Natural killer cell treated with Interleukin-12 subunit alpha and Interleukin-12 subunit beta and Interleukin-15 and Interleukin-18, amount 100 ng/mL, for 72 hours (primary cell): Measurements from ENCODE around the gene NCOR2. TPM values are rescaled to one million over a fixed set of nuclear protein-coding genes. Genes with fewer than 3 reads are reported as not detected.
A peak's percentile ranks its signal among the peaks of the same experiment; 100 is the strongest.

Experiments used
- ATAC-seq, 2 donors: fragments of 150-1000 bp; cut with Tn5 transposase in 1 of 2; sonication (Bioruptor Pico), chemical (Tn5 transposase) in 1 of 2; 2 replicates each; pipeline ENCODE4 v1.10.0; 2021
- DNase-seq: peaks from one replicate; pipeline ENCODE4 v3.0.0; 2022; ENCODE audit warnings: low spot score
- H3K27ac Mint-ChIP-seq, 2 donors: 1 replicate in 1 of 2; 2 replicates in 1 of 2; pipeline ENCODE4 v1.8.0; 2022; ENCODE audit warnings: mixed read lengths in 2 of 2, mild to moderate bottlenecking in 1 of 2, moderate library complexity in 1 of 2
- H3K27me3 Mint-ChIP-seq, 2 donors: 1 replicate in 1 of 2; 2 replicates in 1 of 2; pipeline ENCODE4 v1.8.0; 2022; ENCODE audit warnings: mixed read lengths in 2 of 2
- H3K36me3 Mint-ChIP-seq: one replicate; pipeline ENCODE4 v1.8.0; 2022; ENCODE audit warnings: mixed read lengths
- H3K4me1 Mint-ChIP-seq, 2 donors: 1 replicate in 1 of 2; 2 replicates in 1 of 2; pipeline ENCODE4 v1.8.0; 2022; ENCODE audit warnings: low read depth in 2 of 2, mixed read lengths in 2 of 2, mild to moderate bottlenecking in 1 of 2
- H3K4me3 Mint-ChIP-seq: one replicate; pipeline ENCODE4 v1.8.0; 2022; ENCODE audit warnings: mixed read lengths
- H3K9me3 Mint-ChIP-seq: 2 replicates; pipeline ENCODE4 v1.8.0; 2022; ENCODE audit warnings: mixed read lengths
- total RNA-seq, 2 donors: library from RNA; stranded (reverse); gene quantifications; one replicate each; pipeline ENCODE4 v1.2.3, GENCODE V29; 2022

The NCOR2 gene
- total RNA-seq, 2 donors from 2014 or later, result 80.8 to 133 TPM

- Mint-ChIP-seq H3K4me1 (peaks cover 24 to 26% of the 10 kb centered on the region in 2 donors), H3K27me3 (no peaks in the 10 kb centered on the region), H3K9me3 (no peaks in the 10 kb centered on the region), H3K27ac (peak overlapping the region; percentile 22 to 76), H3K36me3 (no peaks in the 10 kb centered on the region), H3K4me3 (peak overlapping the region; percentile 54)
- ATAC-seq (no peak), DNase-seq (no peak)
Measured at GRCh38 chr12:124544983-124545382, 22.4 kb downstream of the NCOR2 start.

GRCh38 chr12:124544311-124544970 lies 23.0 kb downstream of the NCOR2 start:
- no peaks in the 10 kb centered on the region for H3K36me3 Mint-ChIP-seq
- DNase-seq (no peak), ATAC-seq (no peak)
- no peaks in the 10 kb centered on the region for H3K9me3 Mint-ChIP-seq
- H3K4me3 Mint-ChIP-seq, result peak overlapping the region; percentile 54
- H3K27me3 Mint-ChIP-seq, result no peaks in the 10 kb centered on the region
- peak overlapping the region in 1 of 2 donors; percentile 76 for H3K27ac Mint-ChIP-seq
- H3K4me1 Mint-ChIP-seq, result peaks cover 29% of the 10 kb centered on the region in 2 donors

DNA sequence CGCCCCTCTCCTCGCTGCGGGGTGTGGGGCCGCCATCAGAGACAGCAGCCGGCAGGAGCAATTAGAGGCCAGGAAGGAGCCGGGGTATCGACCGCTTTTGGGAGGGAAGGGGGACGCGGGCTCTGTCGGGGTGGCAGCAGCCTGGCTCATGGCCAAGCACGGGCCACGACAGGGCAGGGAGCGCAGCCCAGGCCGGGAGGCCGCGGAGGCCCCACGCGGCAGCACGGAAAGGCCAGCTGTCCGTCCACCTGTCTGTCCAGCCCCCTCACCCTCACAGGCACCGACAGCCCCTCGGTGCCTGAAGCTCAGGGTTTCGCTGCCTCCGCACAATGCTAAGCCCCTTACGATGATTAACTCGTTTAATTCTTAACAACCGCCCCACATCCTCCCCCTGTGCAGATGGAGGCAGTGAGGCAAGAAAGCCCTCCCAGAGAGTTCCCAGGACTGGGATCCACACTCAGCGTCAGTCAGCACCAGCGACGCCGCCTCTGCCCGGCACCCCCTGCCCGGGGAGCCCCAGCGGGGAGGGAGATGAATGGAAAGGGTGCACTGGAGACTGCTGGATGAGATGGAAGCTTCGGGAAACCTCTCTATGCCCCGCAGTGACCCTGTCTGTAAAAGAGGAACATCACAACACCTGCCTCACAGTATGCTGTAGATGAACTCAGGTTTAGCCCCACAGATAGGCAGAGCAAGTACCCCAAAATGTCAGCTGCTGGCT lies 23.7 kb downstream of the NCOR2 start:
- Mint-ChIP-seq H3K4me1 (peaks cover 30% of the 10 kb centered on the region in 2 donors), H3K27me3 (no peaks in the 10 kb centered on the region), H3K36me3 (no peaks in the 10 kb centered on the region), H3K9me3 (no peaks in the 10 kb centered on the region), H3K4me3 (no peak overlapping the region), H3K27ac (no peak overlapping the region)
- ATAC-seq (no peak), DNase-seq (no peak)

DNA sequence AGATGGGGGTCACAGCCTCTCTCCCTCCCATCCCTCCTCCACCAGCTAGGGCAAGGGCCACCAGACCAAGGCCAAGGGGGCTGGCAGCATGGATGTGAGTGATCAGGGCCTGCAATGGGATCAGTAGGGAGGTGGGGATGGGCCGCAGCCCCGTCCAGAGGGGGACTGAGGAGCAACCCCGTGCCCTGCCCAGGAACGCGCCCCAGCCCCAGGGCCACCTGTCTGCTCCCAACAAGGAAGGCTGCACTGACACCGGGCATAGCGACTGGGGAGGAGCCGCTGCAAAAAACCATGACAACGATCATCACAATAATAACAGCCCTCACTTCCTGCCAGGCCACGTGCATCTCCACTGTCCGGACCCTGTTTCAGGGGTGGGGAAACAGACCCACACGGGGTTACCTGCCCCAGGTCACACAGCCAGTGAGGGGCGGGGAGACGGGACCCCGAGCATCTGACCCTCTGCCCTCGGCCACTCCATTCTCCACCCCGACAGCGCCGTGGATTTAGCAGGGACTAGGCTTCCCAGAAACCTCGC lies 24.3 kb downstream of the NCOR2 start:
- H3K27me3 Mint-ChIP-seq, result no peaks in the 10 kb centered on the region
- DNase-seq (no peak), ATAC-seq (no peak)
- H3K36me3 Mint-ChIP-seq, result no peaks in the 10 kb centered on the region
- no peaks in the 10 kb centered on the region for H3K9me3 Mint-ChIP-seq
- no peak overlapping the region for H3K27ac Mint-ChIP-seq
- H3K4me1 Mint-ChIP-seq, result peaks cover 33% of the 10 kb centered on the region in 2 donors
- no peak overlapping the region for H3K4me3 Mint-ChIP-seq

DNA sequence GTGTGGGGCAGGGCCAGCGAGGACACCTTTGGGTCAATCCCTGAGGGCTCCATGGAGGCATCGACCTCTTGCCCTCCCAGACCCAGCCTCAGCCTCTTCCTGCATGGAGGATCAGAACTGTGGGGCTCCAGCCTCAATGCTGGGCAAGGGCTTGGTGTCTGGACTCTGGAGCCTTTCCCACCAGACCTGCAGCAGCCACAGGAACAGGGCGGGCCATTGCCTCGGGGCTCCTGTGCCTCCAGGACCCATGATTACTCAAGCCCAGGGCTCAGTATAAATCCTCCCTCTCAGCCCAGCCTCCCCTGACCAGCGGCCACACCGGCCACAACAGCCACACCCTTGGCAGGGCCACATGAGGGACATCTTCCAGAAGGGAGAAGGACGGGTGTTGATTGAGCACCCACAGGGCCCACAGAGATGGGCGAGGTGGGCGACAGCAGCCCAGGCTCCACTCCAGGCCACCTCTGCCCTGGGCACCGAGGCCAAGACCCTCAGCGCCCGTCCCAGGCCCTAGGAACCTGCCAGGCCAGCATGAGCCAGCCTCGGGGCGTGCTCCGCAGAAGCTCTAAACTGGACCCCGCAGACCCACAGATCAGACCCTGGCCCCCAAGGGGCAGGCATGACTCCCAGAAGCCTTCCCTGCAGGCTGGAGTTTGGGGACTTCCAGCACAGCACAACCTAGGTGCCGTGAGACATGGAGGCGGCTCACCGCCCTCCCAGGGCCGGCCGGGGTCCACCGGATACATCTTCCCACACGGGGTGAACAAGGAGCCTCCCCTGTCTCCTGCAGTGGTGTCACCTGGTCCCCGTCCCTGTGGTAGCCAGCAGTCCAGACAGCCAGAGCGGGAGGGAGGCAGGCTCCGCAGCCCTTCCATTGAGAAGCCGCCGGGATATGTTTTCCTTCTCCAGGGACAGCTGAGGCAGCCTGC lies 25.1 kb downstream of the NCOR2 start:
- Mint-ChIP-seq H3K36me3 (no peaks in the 10 kb centered on the region), H3K27ac (no peak overlapping the region), H3K27me3 (no peaks in the 10 kb centered on the region), H3K9me3 (no peaks in the 10 kb centered on the region), H3K4me3 (no peak overlapping the region), H3K4me1 (peaks cover 33 to 36% of the 10 kb centered on the region in 2 donors)
- DNase-seq, result no peak
- no peak for ATAC-seq

GRCh38 chr12:124541322-124541721 lies 26.1 kb downstream of the NCOR2 start:
- Mint-ChIP-seq H3K27me3 (no peaks in the 10 kb centered on the region), H3K4me1 (peaks cover 28 to 37% of the 10 kb centered on the region in 2 donors), H3K4me3 (no peak overlapping the region), H3K27ac (no peak overlapping the region), H3K36me3 (no peaks in the 10 kb centered on the region), H3K9me3 (no peaks in the 10 kb centered on the region)
- DNase-seq, result no peak
- ATAC-seq, result no peak

DNA sequence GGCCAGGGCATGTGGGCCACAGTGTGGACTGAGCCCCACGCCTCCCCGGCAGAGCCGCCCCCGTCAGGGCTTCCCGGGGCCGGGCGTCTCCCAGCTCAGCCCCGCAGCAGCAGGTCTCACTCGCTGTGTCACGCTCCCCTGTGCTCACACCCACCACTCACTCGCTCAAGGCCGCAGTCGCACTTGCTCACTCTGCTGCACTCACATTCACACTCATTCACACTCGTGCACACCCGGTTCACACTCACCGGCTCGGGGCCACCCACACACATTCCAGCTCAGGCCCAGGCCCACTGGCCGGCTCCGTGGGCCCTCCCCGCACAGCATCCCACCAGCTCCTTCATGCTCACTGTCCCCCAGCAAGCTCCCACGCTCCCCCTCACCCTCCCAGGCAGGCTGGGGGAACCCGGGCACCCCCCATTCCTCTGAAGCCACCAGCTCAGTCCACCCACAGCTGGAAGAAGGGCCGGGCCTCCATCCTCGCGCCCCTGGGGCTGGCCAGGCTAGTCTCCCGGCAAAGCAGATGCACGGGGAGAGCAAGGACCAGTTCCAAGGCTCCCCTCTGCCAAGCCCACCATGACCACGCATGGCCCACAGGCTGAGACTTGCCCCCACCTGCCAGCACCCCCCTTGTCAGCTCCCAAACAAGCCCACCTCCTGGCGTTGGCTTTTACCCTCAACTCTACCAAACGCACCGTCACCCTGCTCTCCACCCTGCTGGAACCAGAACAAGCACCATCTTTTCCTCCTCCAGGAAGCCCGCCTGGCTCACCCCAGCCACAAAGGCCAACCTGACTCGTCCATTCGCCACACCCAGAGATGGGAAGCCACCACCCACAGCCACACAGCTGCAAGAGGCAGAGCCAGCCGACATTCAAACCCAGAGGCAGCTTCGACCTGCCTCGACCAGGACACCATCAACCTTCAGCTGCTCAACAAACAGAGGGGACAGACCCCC lies 28.0 kb downstream of the NCOR2 start:
- Mint-ChIP-seq H3K9me3 (no peaks in the 10 kb centered on the region), H3K4me3 (no peak overlapping the region), H3K4me1 (peaks cover 15 to 33% of the 10 kb centered on the region in 2 donors), H3K27me3 (no peaks in the 10 kb centered on the region), H3K36me3 (no peaks in the 10 kb centered on the region), H3K27ac (peak overlapping the region in 1 of 2 donors; percentile 72)
- DNase-seq (no peak), ATAC-seq (no peak)

DNA sequence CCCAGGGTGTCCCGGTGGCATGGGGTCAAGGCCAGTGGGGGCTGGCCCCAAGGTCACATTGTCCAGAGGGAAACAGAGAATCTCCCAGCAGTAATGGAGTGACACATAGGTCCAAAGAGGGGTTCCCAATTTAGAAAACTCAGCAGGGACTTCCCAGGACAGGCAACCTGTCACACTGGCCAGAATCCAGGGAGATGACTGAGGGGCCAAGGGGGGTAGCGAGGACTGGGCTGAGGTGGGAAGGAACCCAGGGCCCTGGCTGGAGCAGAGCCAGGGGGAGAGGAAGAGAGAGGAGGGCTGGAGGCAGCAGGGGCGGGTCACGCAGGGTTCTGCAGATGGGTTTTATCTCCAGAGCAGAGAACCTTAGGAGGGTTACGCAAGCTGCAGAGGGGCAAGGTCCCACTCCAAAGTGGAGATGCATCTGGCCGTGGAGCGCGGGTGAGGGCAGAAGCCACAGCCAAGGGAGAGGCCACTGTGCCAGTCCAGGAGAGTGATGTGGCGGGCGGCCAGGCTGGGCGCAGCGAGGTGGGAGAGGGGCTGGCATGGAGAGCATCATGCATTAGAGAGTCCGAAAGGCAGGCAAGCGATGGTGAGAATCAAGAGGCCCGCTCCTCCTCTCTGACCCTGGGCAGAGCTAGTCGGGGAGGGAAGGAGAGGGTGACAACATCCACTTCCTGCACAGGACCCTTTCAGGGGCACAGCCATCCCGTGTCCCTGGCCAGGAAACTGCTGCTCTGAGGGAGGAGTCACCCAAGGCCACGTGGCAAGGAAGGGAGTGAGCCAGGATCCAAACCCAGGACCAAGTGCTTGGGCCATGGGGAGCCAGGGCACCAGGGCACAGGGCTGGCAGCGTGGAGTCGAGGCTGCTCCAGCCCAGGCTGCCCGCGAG lies 29.0 kb downstream of the NCOR2 start:
- DNase-seq, result no peak
- peak overlapping the region in 1 of 2 donors; percentile 72 for H3K27ac Mint-ChIP-seq
- H3K9me3 Mint-ChIP-seq, result no peaks in the 10 kb centered on the region
- ATAC-seq, result no peak
- H3K4me3 Mint-ChIP-seq, result no peak overlapping the region
- peaks cover 15 to 34% of the 10 kb centered on the region in 2 donors for H3K4me1 Mint-ChIP-seq
- H3K27me3 Mint-ChIP-seq, result no peaks in the 10 kb centered on the region
- H3K36me3 Mint-ChIP-seq, result no peaks in the 10 kb centered on the region

DNA sequence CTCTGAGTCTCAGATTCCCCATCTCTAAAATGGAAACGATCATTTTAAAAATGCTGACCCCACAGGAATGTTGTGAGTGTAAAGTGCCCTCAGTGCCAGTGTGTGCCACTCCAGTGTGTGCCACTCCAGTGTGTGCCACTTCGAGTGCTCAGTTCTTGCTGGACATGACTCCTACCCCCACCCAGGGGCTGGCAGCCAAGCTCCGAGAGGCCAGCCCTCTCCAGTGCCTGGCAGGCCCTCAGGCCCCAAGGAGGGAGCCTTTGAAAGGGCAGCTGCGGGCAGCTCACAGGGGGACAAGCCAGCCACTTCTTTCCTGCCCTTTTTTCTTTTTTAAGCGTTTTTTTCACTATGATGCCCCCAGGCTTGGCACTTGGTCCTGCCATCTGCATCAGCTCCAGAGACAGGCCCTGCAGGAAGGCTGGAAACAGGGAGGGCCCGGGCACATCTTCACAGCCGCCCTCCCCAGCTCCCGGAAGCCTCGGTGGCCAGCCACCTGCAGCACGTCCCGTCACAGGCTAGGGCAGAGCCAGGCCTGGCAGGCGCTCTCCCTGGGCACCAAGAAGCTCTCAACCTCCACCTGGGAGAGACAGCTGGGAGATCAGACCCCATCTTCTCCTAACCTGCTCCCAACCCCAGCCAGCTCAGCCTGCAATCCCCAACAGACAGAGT lies 29.8 kb downstream of the NCOR2 start:
- no peak overlapping the region for H3K27ac Mint-ChIP-seq
- ATAC-seq, result no peak
- H3K4me1 Mint-ChIP-seq, result peaks cover 15 to 37% of the 10 kb centered on the region in 2 donors
- H3K4me3 Mint-ChIP-seq, result no peak overlapping the region
- no peak for DNase-seq
- no peaks in the 10 kb centered on the region for H3K27me3 Mint-ChIP-seq
- H3K36me3 Mint-ChIP-seq, result no peaks in the 10 kb centered on the region
- H3K9me3 Mint-ChIP-seq, result no peaks in the 10 kb centered on the region

- H3K27me3 Mint-ChIP-seq, result no peaks in the 10 kb centered on the region
- no peaks in the 10 kb centered on the region for H3K9me3 Mint-ChIP-seq
- no peak overlapping the region for H3K4me3 Mint-ChIP-seq
- ATAC-seq (no peak), DNase-seq (no peak)
- no peaks in the 10 kb centered on the region for H3K36me3 Mint-ChIP-seq
- H3K4me1 Mint-ChIP-seq, result peaks cover 15 to 37% of the 10 kb centered on the region in 2 donors
- H3K27ac Mint-ChIP-seq, result no peak overlapping the region
Measured at GRCh38 chr12:124536641-124537040, 30.8 kb downstream of the NCOR2 start.

DNA sequence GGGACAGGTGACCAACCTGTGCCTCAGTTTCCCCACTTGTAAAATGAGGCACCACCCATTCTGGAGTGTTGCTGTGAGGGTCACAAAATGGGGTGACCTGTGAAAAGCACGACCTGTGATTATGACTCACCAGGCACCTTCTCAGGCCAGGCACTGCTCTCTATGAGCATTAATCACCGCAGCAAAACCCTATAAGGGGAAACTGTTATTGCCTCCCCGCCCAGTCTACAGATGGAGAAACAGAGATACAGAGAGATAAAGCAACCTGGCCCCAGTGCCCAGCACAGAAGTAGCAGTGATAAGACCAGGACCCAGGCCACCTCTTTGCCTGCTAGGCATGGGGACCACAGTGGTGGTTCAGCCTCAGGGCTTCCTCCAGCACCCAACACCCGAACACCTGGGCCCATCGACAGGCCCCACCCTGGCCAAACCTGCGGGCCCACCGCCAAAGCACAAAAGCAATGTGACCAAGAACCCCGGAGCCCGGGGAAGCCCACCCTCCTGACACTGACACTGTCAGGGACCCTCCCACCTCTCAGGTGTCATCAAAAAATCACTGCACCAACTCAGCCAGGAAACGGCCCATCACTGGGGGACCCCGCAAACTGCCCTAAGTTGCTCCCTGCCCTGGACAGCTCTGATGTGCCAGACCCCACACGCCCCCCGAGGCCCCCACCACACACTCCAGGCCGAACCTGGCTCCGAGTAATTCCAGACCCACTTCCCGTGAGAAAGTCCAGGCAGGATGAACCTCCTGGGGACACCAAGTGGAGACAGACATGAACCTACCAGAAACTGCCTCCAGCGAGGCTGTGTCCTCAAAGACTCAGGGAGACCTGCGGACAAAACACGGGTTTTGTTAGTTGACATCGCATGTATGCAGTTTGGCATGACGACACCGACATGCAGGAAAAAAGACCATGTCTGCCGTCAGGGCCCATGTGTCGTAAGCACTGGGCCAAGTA lies 32.4 kb downstream of the NCOR2 start:
- H3K4me1 Mint-ChIP-seq, result peaks cover 15 to 35% of the 10 kb centered on the region in 2 donors
- H3K9me3 Mint-ChIP-seq, result no peaks in the 10 kb centered on the region
- no peak overlapping the region for H3K27ac Mint-ChIP-seq
- DNase-seq (no peak), ATAC-seq (no peak)
- no peak overlapping the region for H3K4me3 Mint-ChIP-seq
- no peaks in the 10 kb centered on the region for H3K36me3 Mint-ChIP-seq
- no peaks in the 10 kb centered on the region for H3K27me3 Mint-ChIP-seq
